Endodermal cell (in vitro differentiated cells): ENCODE data around the gene MOB3B. TPM values are rescaled to one million over a fixed set of nuclear protein-coding genes. Genes with fewer than 3 reads are reported as not detected.

Experiments
- DNase-seq: peaks from one replicate; pipeline ENCODE4 v3.0.0-alpha.2; 2017
- H3K27ac ChIP-seq: 2 replicates; pipeline ENCODE4 v1.5.1; 2013; ENCODE audit warnings: mild to moderate bottlenecking, low read depth, low read length, moderate library complexity
- H3K27me3 ChIP-seq: 2 replicates; pipeline ENCODE4 v1.6.1; 2013; ENCODE audit warnings: mild to moderate bottlenecking, low read length, moderate library complexity; ENCODE audit not compliant: insufficient read depth, control insufficient read depth, poor library complexity, severe bottlenecking
- H3K36me3 ChIP-seq: 2 replicates; pipeline ENCODE4 v1.7.0; 2013; ENCODE audit warnings: mild to moderate bottlenecking, low read length, moderate library complexity; ENCODE audit not compliant: control insufficient read depth, insufficient read depth
- H3K4me1 ChIP-seq: one replicate; pipeline ENCODE4 v1.7.0; 2013; ENCODE audit warnings: low read length; ENCODE audit not compliant: control insufficient read depth, insufficient read depth
- H3K4me3 ChIP-seq: 2 replicates; pipeline ENCODE4 v1.5.1; 2013; ENCODE audit warnings: mild to moderate bottlenecking, low read length, moderate library complexity
- H3K9ac ChIP-seq: 2 replicates; pipeline ENCODE4 v1.6.1; 2013; ENCODE audit warnings: mild to moderate bottlenecking, low read length, moderate library complexity; ENCODE audit not compliant: poor library complexity, severe bottlenecking; ENCODE audit errors: extremely low read depth
- H3K9me3 ChIP-seq: 2 replicates; pipeline ENCODE4 v1.6.1; 2013; ENCODE audit warnings: mild to moderate bottlenecking, low read length, moderate library complexity; ENCODE audit not compliant: control insufficient read depth
- H3K27ac Mint-ChIP-seq: 2 replicates; pipeline ENCODE4 v1.8.0; 2020; ENCODE audit warnings: mixed read lengths
- H3K27me3 Mint-ChIP-seq: 2 replicates; pipeline ENCODE4 v1.8.0; 2021; ENCODE audit warnings: mild to moderate bottlenecking, mixed read lengths; ENCODE audit not compliant: insufficient read depth
- H3K36me3 Mint-ChIP-seq: 2 replicates; pipeline ENCODE4 v1.8.0; 2020; ENCODE audit warnings: low read depth, mixed read lengths
- H3K4me1 Mint-ChIP-seq: 2 replicates; pipeline ENCODE4 v1.8.0; 2020; ENCODE audit warnings: mixed read lengths
- H3K4me3 Mint-ChIP-seq: 2 replicates; pipeline ENCODE4 v1.8.0; 2020; ENCODE audit warnings: mild to moderate bottlenecking, moderate library complexity, mixed read lengths
- H3K9me3 Mint-ChIP-seq: 2 replicates; pipeline ENCODE4 v1.8.0; 2020; ENCODE audit warnings: mild to moderate bottlenecking, mixed read lengths
- CTCF ChIP-seq: fragments of 200-600 bp; sonication (generic); conservative IDR thresholded peaks from 2 replicates; pipeline ENCODE4 v1.5.0; 2021; ENCODE audit warnings: antibody characterized with exemption, mild to moderate bottlenecking
- WGBS, 2 experiments: methylation state at CpG; one replicate each; pipeline versions ENCODE4 v1.1.5 to v1.1.7; 2013; ENCODE audit warnings: missing lambda C conversion rate in 2 of 2, mixed read lengths in 1 of 2; ENCODE audit not compliant: insufficient coverage in 1 of 2, insufficient read length in 1 of 2; 5-methylcytosine and 5-hydroxymethylcytosine counted together
- total RNA-seq, 2 donors: library from RNA; stranded (reverse); fragmentation: NEBNext Ultra II Directional in 1 of 2; extraction: Animal tissue kit (Norgen Biotek cat#: 25700) in 1 of 2; gene quantifications; 2 replicates in 1 of 2; 3 replicates in 1 of 2; pipeline ENCODE4 v1.2.1, GENCODE V29; 2021

MOB3B gene
- total RNA-seq, 2 donors from 2014 or later, result 5.6 to 6.2 TPM

GRCh38 chr9:27337236-27337635 is 192.4 kb downstream of the MOB3B start:
- Mint-ChIP-seq H3K36me3 (no peaks in the 10 kb centered on the region), H3K27me3 (peaks cover 2% of the 10 kb centered on the region), H3K9me3 (peaks cover 3% of the 10 kb centered on the region), H3K4me1 (peaks cover 6% of the 10 kb centered on the region), H3K4me3 (no peak overlapping the region), H3K27ac (peak overlapping the region; percentile 24)
- H3K36me3 ChIP-seq, result no peaks in the 10 kb centered on the region
- H3K27me3 ChIP-seq, result no peaks in the 10 kb centered on the region
- TF ChIP-seq CTCF, result no peak
- no peak for DNase-seq
- 86% methylated on average over 3 of the region's 3 CpGs; no CpG with 5 or more reads in 1 of the 2 experiments for WGBS, 2 experiments
- H3K4me1 ChIP-seq, result no peaks in the 10 kb centered on the region
- no peak overlapping the region for H3K9ac ChIP-seq
- no peak overlapping the region for H3K4me3 ChIP-seq
- no peak overlapping the region for H3K27ac ChIP-seq
- no peaks in the 10 kb centered on the region for H3K9me3 ChIP-seq

DNA sequence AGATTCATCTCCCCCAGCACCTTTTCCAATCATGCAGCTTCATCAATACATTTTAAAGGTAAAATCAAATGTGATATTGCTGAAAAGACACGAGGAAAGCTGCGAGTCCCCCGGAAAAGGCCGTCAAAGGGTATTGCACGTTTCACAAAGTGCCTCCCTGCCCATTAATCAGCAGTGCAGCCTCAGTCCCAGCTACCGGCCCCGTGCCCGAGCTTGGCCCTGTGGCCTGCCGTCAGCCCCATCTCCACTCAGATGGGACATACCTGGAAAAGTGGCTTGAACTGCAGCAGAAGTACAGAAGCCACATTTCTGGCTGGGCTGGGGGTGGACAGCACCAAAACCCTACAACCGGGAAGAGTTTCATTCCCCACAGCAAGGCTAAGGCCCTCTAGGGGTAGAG is 192.8 kb downstream of the MOB3B start:
- peak; percentile 44 for TF ChIP-seq CTCF
- Histone ChIP-seq H3K36me3 (no peaks in the 10 kb centered on the region), H3K4me1 (no peaks in the 10 kb centered on the region), H3K27ac (no peak overlapping the region), H3K4me3 (no peak overlapping the region), H3K9ac (no peak overlapping the region), H3K27me3 (no peaks in the 10 kb centered on the region), H3K9me3 (no peaks in the 10 kb centered on the region)
- Mint-ChIP-seq H3K36me3 (no peaks in the 10 kb centered on the region), H3K9me3 (peaks cover 3% of the 10 kb centered on the region), H3K4me1 (peaks cover 6% of the 10 kb centered on the region), H3K27me3 (peaks cover 2% of the 10 kb centered on the region), H3K27ac (no peak overlapping the region), H3K4me3 (no peak overlapping the region)
- 90 to 92% methylated on average over 9 to 10 of the region's 10 CpGs for WGBS, 2 experiments
- DNase-seq, result no peak

GRCh38 chr9:27336126-27336525 is 193.5 kb downstream of the MOB3B start:
- Mint-ChIP-seq H3K36me3 (no peaks in the 10 kb centered on the region), H3K27me3 (peaks cover 2% of the 10 kb centered on the region), H3K4me3 (no peak overlapping the region), H3K4me1 (peaks cover 6% of the 10 kb centered on the region), H3K9me3 (no peaks in the 10 kb centered on the region), H3K27ac (no peak overlapping the region)
- Histone ChIP-seq H3K27ac (no peak overlapping the region), H3K36me3 (no peaks in the 10 kb centered on the region), H3K9me3 (no peaks in the 10 kb centered on the region), H3K4me3 (no peak overlapping the region), H3K4me1 (no peaks in the 10 kb centered on the region), H3K9ac (no peak overlapping the region), H3K27me3 (no peaks in the 10 kb centered on the region)
- TF ChIP-seq CTCF, result no peak
- 80 to 94% methylated on average over 1 of the region's 1 CpG for WGBS, 2 experiments
- no peak for DNase-seq
